ENCODE measurements around the gene INPP5K. TPM values are rescaled to one million over a fixed set of nuclear protein-coding genes. Genes with fewer than 3 reads are reported as not detected.

INPP5K gene
- total RNA-seq, 2 experiments from 2014 or later: 199 to 207 TPM

- no peaks in the 10 kb centered on the region for H3K9me3 ChIP-seq (ENCODE audit: control insufficient read depth in 1 of 2, insufficient read depth in 1 of 2, low read length in 2 of 2)
- peaks cover 25% of the 10 kb centered on the region for H3K4me1 Mint-ChIP-seq (ENCODE audit: low read depth)
- H3K27ac Mint-ChIP-seq: peak overlapping the region; percentile 80
- intact Hi-C loops (cut with DNase I, micrococcal nuclease): loop anchor here in 1 of 2 experiments (5.0 kb wide), 1 partner anchor 37 kb away; the partner anchor contains the start of gene CRK
- DNase-seq (no peak), ATAC-seq (ENCODE audit: poor library complexity) (no peak)
- H3K27me3 ChIP-seq (ENCODE audit: control insufficient read depth in 1 of 2, insufficient read depth in 2 of 2, low read length in 2 of 2): no peaks in the 10 kb centered on the region
- H3K4me3 ChIP-seq (ENCODE audit: low read length): no peak overlapping the region
- no peak overlapping the region for H3K27ac ChIP-seq (ENCODE audit: low read depth in 1 of 2, low read length in 2 of 2)
- H3K4me3 Mint-ChIP-seq: peak overlapping the region; percentile 91
- CTCF ChIA-PET: no interaction called here
- H3K27me3 Mint-ChIP-seq: no peaks in the 10 kb centered on the region
- POLR2A ChIA-PET: interaction anchor here (4.1 kb wide), 1 partner anchor 22 kb away, joined by 33 read pairs; the partner anchor contains the start of gene INPP5K
- peaks cover 37% of the 10 kb centered on the region for H3K36me3 ChIP-seq (ENCODE audit: insufficient read depth, low read length)
- peaks cover 47% of the 10 kb centered on the region for H3K36me3 Mint-ChIP-seq (ENCODE audit: low read depth)
- TF ChIP-seq, protein P1, sequence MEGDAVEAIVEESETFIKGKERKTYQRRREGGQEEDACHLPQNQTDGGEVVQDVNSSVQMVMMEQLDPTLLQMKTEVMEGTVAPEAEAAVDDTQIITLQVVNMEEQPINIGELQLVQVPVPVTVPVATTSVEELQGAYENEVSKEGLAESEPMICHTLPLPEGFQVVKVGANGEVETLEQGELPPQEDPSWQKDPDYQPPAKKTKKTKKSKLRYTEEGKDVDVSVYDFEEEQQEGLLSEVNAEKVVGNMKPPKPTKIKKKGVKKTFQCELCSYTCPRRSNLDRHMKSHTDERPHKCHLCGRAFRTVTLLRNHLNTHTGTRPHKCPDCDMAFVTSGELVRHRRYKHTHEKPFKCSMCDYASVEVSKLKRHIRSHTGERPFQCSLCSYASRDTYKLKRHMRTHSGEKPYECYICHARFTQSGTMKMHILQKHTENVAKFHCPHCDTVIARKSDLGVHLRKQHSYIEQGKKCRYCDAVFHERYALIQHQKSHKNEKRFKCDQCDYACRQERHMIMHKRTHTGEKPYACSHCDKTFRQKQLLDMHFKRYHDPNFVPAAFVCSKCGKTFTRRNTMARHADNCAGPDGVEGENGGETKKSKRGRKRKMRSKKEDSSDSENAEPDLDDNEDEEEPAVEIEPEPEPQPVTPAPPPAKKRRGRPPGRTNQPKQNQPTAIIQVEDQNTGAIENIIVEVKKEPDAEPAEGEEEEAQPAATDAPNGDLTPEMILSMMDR (IDR thresholded peaks at IDR 0.05): no peak
- H3K4me1 ChIP-seq (ENCODE audit: insufficient read depth, low read length): peaks cover 38% of the 10 kb centered on the region
- no peaks in the 10 kb centered on the region for H3K9me3 Mint-ChIP-seq
These were observed 22.2 kb downstream of the INPP5K start for GRCh38 chr17:1494203-1494602.

DNA sequence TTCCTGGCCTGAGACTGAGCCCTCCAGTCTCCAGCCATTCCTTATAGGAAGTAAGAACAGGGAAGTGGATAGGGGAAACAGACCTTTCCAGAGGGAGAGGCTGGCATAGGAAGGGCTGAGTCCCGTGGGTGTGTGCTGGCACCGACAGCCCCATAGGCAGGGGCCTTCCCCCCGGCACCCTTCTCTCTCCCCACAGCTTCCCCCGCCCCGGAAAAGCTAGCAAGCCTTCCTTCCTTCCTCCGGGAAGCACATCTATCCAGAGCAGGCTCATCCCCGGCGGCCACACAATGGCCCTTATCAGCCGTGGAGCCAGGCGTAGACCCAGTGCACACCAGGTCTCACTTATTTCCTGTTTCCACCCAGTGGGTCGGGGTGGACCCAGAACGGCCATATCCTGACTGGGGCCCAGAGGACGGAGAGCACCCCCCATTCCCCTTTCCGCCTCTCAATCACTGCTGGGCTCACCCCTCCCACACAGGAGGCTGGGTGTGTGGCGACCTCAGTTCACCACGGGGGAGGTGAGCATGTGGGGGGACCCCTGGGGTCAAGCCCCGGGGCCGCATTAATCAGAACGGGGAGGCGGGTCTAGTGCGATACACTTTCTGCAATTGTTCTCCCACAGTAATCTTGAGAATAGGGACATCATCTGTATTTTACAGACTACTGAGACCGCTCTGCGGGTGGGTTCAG, 23.0 kb downstream of the INPP5K start:
- H3K9me3 ChIP-seq (ENCODE audit: control insufficient read depth in 1 of 2, insufficient read depth in 1 of 2, low read length in 2 of 2): no peaks in the 10 kb centered on the region
- POLR2A ChIA-PET: interaction anchor here (1.2 to 4.1 kb wide), 3 partner anchors 23 to 37 kb away, joined by 5 to 33 read pairs (median 7); partner anchors contain the start of genes CRK and INPP5K
- DNase-seq: peak in 2 of 14 experiments; percentile 49 to 51

More for the DNA sequence above, 23.0 kb downstream of the INPP5K start:
- Histone ChIP-seq H3K27ac (ENCODE audit: low read depth in 1 of 2, low read length in 2 of 2) (no peak overlapping the region), H3K4me1 (ENCODE audit: insufficient read depth, low read length) (peaks cover 45% of the 10 kb centered on the region), H3K36me3 (ENCODE audit: insufficient read depth, low read length) (peaks cover 36% of the 10 kb centered on the region), H3K4me3 (ENCODE audit: low read length) (no peak overlapping the region), H3K27me3 (ENCODE audit: control insufficient read depth in 1 of 2, insufficient read depth in 2 of 2, low read length in 2 of 2) (no peaks in the 10 kb centered on the region)
- intact Hi-C loops (cut with DNase I, micrococcal nuclease): loop anchor here (2.0 to 5.0 kb wide), 2 partner anchors 21 to 36 kb away; partner anchors contain the start of gene CRK (in 1 of the 2)
- Mint-ChIP-seq H3K27ac (peak overlapping the region; percentile 80), H3K9me3 (no peaks in the 10 kb centered on the region), H3K4me1 (ENCODE audit: low read depth) (peaks cover 31% of the 10 kb centered on the region), H3K4me3 (peak overlapping the region; percentile 91), H3K27me3 (no peaks in the 10 kb centered on the region), H3K36me3 (ENCODE audit: low read depth) (peaks cover 41% of the 10 kb centered on the region)
- CTCF ChIA-PET: no interaction called here
- ATAC-seq (ENCODE audit: poor library complexity): no peak
- TF ChIP-seq, protein P1 (IDR thresholded peaks at IDR 0.05): no peak

Measured in CD4-positive, alpha-beta T cell (primary cell).